H1 (cell line): ENCODE data around the gene PSIP1.
A peak's percentile ranks its signal among the peaks of the same experiment; 100 is the strongest.

Experiments
- CEBPB ChIP-seq: IDR thresholded peaks from 2 replicates; pipeline ENCODE4 v1.6.1; 2012; ENCODE audit warnings: low read depth, low read length
- CHD2 ChIP-seq: IDR thresholded peaks from 2 replicates; pipeline ENCODE4 v1.6.1; 2012; ENCODE audit warnings: low read length, improper control_type of control experiment
- CTCF ChIP-seq, 3 experiments: IDR thresholded peaks; 1 replicate in 2 of 3; 2 replicates in 1 of 3; pipeline versions ENCODE4 v1.5.1 to v1.6.1; 2011; ENCODE audit warnings: low read length in 3 of 3, mild to moderate bottlenecking in 3 of 3, inconsistent platforms in 2 of 3, low read depth in 1 of 3, moderate library complexity in 1 of 3; ENCODE audit not compliant: insufficient read depth in 1 of 3; ENCODE audit errors: control extremely low read depth in 1 of 3
- EP300 ChIP-seq, 2 experiments: IDR thresholded peaks; 1 replicate in 1 of 2; 2 replicates in 1 of 2; pipeline ENCODE4 v1.6.1; 2011 to 2012; ENCODE audit warnings: low read depth in 2 of 2, low read length in 2 of 2, mild to moderate bottlenecking in 2 of 2, borderline replicate concordance in 1 of 2, inconsistent platforms in 1 of 2, moderate library complexity in 1 of 2
- EZH2 ChIP-seq: fragments of 200-600 bp; sonication (generic); IDR thresholded peaks from 2 replicates; pipeline ENCODE4 v1.7.1; 2012; ENCODE audit warnings: low read depth, mild to moderate bottlenecking, moderate library complexity, low read length, inconsistent platforms; ENCODE audit not compliant: severe bottlenecking
- POLR2A ChIP-seq, 2 experiments: IDR thresholded peaks; 1 replicate in 1 of 2; 2 replicates in 1 of 2; pipeline ENCODE4 v1.6.1; 2011; ENCODE audit warnings: low read depth in 2 of 2, low read length in 2 of 2, mild to moderate bottlenecking in 2 of 2; ENCODE audit errors: control extremely low read depth in 1 of 2
- RXRA ChIP-seq: IDR thresholded peaks from 2 replicates; pipeline ENCODE4 v1.6.1; 2011; ENCODE audit warnings: low read depth, mild to moderate bottlenecking, low read length, moderate library complexity; ENCODE audit not compliant: insufficient read depth
- SIN3A ChIP-seq, 2 experiments: IDR thresholded peaks in 1 of 2; conservative IDR thresholded peaks in 1 of 2; 2 replicates each; pipeline ENCODE4 v1.6.1; 2011 to 2012; ENCODE audit warnings: low read length in 2 of 2, improper control_type of control experiment in 1 of 2, low read depth in 1 of 2, mild to moderate bottlenecking in 1 of 2
- TAF1 ChIP-seq: IDR thresholded peaks from 2 replicates; pipeline ENCODE4 v1.6.1; 2011; ENCODE audit warnings: mild to moderate bottlenecking, low read depth, low read length
- TEAD4 ChIP-seq: IDR thresholded peaks from 2 replicates; pipeline ENCODE4 v1.6.1; 2012; ENCODE audit warnings: low read depth, low read length, inconsistent platforms, mixed read lengths
- YY1 ChIP-seq: IDR thresholded peaks from 2 replicates; pipeline ENCODE4 v1.6.1; 2011; ENCODE audit warnings: low read depth, mild to moderate bottlenecking, low read length

- TF ChIP-seq EZH2 (no peak), EP300 (IDR thresholded peaks at IDR 0.05; ENCODE audit: borderline replicate concordance in 1 of 2, low read depth in 2 of 2, low read length in 2 of 2) (peak in 1 of 2 experiments; percentile 61; a peak in 2 of 3 replicates), CTCF (IDR thresholded peaks at IDR 0.05; ENCODE audit: control extremely low read depth in 1 of 3, insufficient read depth in 1 of 3, low read depth in 1 of 3, low read length in 3 of 3) (no peak), TEAD4 (no peak), CHD2 (no peak), POLR2A (IDR thresholded peaks at IDR 0.05; ENCODE audit: control extremely low read depth in 1 of 2, low read depth in 2 of 2, low read length in 2 of 2) (peak in 1 of 2 experiments; percentile 43; a peak in 1 of 3 replicates), SIN3A (conservative IDR thresholded peaks at IDR 0.05 in 1 of 2, IDR thresholded peaks at IDR 0.05 in 1 of 2; ENCODE audit: low read depth in 1 of 2, low read length in 2 of 2) (no peak), RXRA (no peak), YY1 (no peak), CEBPB (no peak), TAF1 (peak; percentile 65)
These were observed 2.1 kb upstream of the PSIP1 start for GRCh38 chr9:15512889-15513288.
